NCI-H128 (cell line): ENCODE data around the gene OR1S1.
"Not testable (repeated sequence)": the region's sequence is repeated elsewhere in the genome, so short reads cannot be mapped to it uniquely, and the experiment has no call there.

Experiments
- DNase-seq: peaks from one replicate; lab custom pipeline; 2025; ENCODE audit not compliant: unreplicated experiment; lab: John Stamatoyannopoulos, UW

The OR1S1 gene

DNA sequence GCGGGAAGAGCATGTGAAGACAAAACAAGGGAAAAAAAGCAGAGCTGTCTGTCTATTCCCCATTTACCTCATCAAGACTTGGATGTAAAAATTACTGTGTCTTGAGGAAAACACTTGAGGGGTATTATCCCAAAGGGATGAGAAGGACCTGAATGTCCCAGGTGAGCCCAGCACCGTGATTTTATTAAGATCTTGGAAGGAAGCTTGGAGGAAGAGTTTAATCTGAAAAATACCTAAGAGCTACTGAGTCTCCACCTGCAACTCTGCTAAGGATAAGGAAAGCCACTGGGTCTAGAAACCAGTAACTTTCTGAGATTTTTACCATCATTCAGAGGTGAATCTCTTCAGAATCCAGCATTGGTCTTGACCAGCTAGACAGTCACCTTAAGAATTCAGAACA, at the start of gene OR1S1:
OR1S1 (plus strand) TSS at position 301 of the 400 bp plus-strand sequence.
- not testable (repeated sequence) for DNase-seq

- DNase-seq: no peak
These were observed 48.1 kb upstream of the OR1S1 start for GRCh38 chr11:58164389-58164788.

DNA sequence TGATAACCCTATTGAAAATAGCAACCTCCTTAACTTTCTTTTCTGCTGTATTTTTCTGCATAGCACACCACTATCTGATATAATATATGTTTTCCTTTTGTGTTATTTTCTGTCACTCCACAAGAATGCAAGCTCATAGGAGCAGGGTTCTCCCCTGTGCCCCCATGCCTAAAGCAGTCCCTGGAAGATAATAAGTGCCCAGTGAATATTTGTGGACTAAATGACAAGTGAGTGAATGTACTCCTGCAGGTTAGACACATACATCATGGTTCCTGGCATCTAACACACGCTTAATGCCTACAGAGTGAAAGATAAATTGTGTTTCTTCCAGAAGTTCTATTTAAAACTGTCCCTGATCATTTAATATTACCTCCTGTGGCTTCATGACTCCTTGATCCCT, 47.5 kb upstream of the OR1S1 start:
- no peak for DNase-seq

- DNase-seq: no peak
These were observed 46.9 kb upstream of the OR1S1 start for GRCh38 chr11:58165504-58166106.

DNA sequence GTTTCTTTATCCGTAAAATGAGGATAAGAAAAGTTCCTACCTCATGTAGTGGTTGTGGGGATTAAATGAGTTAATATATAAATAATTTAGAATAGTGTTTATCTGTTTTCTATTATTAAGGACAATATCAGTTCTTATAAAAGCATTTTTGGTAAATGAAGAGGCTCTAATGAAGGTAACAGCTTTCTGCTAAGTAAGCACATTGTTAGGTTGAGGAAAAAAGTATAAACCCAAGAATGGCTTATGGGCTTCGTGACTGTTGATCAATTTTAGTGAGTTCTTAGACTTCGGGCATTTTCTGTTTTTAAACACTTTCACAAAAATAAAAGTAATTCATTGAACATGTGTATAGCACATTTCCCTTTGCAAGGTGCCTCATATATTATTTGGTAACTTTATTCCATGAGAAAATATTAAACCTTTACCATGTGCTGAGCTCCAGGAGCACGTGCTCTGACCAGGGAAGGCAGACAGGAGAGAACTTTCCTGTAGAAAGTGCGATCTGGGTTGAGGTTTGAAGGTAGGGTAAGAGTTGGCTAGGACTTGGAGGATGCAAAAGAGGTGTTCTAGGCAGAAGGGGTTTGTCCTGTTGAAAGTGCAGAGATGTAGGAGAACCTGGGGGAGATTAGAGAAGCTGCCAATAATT, 35.0 kb upstream of the OR1S1 start:
- no peak for DNase-seq

GRCh38 chr11:58178444-58178843, 34.1 kb upstream of the OR1S1 start:
- DNase-seq: no peak

GRCh38 chr11:58179648-58180047, 32.9 kb upstream of the OR1S1 start:
- DNase-seq: no peak

GRCh38 chr11:58186938-58187337, 25.6 kb upstream of the OR1S1 start:
- no peak for DNase-seq

GRCh38 chr11:58188770-58189169, 23.8 kb upstream of the OR1S1 start, which contains the start of gene OR9Q2:
Gene OR9Q2 (plus strand): TSS chr11:58189070. CDS start chr11:58190491, 1,421 bp downstream.
- DNase-seq: no peak

DNA sequence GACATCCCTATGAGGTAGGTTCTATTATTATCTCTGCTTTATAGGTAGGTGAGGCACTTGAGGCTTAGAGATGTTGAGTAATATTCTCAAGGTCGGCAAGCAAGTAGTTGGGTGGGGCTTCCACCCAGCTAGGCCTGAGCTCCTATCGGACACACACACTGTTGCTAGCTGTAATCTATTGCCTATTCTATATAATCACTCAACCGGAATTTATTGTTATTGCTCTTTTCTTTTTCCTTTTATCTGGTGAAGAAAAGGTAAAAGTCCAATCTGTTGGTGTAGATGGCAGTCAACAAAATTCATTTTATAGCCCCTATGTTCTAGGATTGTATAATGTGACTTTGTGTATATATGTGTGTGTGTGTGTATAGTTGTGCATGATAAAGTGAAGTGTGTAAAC, 20.3 kb upstream of the OR1S1 start:
- DNase-seq: no peak

GRCh38 chr11:58193391-58193790, 19.1 kb upstream of the OR1S1 start:
- no peak for DNase-seq

- no peak for DNase-seq
These were observed 16.6 kb upstream of the OR1S1 start for GRCh38 chr11:58195939-58196338.

DNA sequence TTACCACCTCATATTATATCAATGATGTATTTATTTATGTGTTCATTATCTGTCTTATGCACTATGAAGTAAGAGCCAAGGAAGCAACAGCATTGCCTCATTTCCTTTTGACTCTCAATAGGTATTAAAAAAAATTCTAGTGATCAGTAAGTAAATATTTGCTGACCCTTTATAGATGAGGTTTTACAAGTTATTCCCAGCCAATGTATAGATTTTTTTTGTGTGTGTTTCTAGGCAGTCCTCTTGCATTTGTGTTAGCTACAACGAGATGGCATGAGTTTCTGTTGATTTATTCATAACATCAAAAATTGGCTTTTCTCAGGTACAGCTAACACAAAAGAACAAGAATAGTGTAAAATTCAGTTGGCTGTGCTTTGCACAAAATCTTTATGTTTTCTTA, 13.2 kb upstream of the OR1S1 start:
- DNase-seq: no peak

- no peak for DNase-seq
These were observed 8.5 kb upstream of the OR1S1 start, which contains the start of gene OR1S2 for GRCh38 chr11:58204042-58204441. Gene OR1S2 (minus strand): TSS chr11:58204142. CDS start chr11:58204142, 0 bp downstream.

DNA sequence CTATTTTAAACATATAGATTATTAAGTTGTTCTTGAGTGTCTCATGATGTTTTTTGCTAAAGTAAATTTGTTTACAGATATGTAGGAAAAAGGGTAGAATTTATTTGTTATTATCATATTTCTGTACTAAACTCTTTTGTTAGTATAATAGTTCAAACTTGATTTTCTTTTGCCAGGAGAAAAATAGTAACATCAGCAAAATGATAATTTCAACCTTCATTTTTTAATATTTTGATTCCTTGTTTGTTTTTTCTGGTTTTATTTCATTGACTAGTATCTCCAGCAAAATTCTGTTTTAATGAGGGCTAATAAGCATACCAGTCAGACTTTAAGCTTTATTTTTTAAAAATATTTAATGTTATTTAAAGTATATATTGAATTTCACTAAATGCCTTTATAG, 4.0 kb downstream of the OR1S1 start:
- DNase-seq: no peak

DNA sequence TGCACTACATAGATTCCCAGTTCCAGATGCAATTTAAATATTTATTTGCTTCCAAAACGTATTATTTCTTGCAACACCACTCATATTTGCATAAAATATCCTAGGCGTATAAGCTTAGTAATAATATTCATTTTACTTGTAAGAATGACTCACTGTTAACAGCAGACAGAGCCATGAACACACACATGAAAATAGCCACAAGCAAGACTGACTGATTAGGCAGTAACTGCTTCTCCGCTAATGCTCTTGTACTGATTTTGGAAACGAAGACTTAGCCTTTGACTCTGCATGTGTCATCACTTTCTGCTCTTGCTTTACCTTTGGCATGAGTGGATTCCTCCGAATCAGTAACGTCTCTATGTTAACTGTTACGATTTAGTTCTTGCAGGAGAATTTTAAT, 10.2 kb downstream of the OR1S1 start:
- DNase-seq: no peak

GRCh38 chr11:58227956-58228615, 15.6 kb downstream of the OR1S1 start:
- DNase-seq: no peak

DNA sequence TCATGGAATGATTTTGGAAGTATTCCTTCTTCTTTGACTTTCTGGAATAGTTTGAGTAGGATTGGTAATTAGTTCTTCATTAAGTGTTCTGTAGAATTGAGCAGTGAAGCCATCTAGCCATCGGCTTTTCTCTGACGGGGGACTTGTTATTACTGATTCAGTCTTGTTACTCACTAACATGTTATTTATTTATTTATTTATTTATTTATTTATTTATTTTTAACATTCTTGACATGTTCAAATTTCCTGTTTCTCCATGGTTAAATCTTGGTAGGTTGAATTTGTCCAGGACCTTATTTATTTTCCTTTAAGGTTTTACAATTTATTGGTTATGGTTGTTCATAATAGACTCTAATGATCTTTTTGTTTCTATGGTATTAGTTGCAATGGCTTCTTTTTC, 31.4 kb downstream of the OR1S1 start:
- DNase-seq: no peak

DNA sequence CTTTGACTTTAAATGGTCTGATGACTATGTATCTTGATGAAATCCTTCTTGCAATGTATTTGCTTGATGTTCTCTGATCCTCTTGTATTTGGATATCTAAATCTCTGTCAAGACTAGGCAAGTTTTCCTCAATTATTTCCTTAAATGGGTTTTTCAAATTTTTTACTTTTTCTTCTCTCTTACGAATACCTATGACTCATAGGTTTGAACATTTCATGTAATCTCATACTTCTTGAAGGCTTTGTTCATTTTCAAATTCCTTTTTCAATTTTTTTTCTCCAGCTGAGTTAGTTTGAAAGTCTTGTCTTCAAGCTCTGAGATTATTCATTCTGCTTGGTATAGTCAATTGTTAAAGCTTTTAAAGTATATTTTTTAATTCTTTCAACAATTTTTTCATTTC, 42.4 kb downstream of the OR1S1 start:
- no peak for DNase-seq

- no peak for DNase-seq
These were observed 47.5 kb downstream of the OR1S1 start for GRCh38 chr11:58259983-58260382.
